Rectal smooth muscle tissue (tissue), 1 donor: ENCODE data around the gene DNMT1.
"Not testable (repeated sequence)": the region's sequence is repeated elsewhere in the genome, so short reads cannot be mapped to it uniquely, and the experiment has no call there.

ENCODE experiments used
- H3K27ac ChIP-seq: one replicate; pipeline ENCODE4 v1.7.0; 2013; ENCODE audit warnings: low read depth, low read length, inconsistent platforms
- H3K27me3 ChIP-seq: one replicate; pipeline ENCODE4 v1.7.0; 2013; ENCODE audit warnings: low read length; ENCODE audit not compliant: control insufficient read depth, insufficient read depth
- H3K36me3 ChIP-seq: one replicate; pipeline ENCODE4 v1.7.0; 2013; ENCODE audit warnings: low read length; ENCODE audit not compliant: control insufficient read depth, insufficient read depth
- H3K4me1 ChIP-seq: one replicate; pipeline ENCODE4 v1.7.0; 2013; ENCODE audit warnings: low read length; ENCODE audit not compliant: control insufficient read depth, insufficient read depth
- H3K4me3 ChIP-seq: one replicate; pipeline ENCODE4 v1.7.0; 2013; ENCODE audit warnings: low read length
- H3K9ac ChIP-seq: one replicate; pipeline ENCODE4 v1.7.0; 2013; ENCODE audit warnings: low read length

DNMT1 gene

DNA sequence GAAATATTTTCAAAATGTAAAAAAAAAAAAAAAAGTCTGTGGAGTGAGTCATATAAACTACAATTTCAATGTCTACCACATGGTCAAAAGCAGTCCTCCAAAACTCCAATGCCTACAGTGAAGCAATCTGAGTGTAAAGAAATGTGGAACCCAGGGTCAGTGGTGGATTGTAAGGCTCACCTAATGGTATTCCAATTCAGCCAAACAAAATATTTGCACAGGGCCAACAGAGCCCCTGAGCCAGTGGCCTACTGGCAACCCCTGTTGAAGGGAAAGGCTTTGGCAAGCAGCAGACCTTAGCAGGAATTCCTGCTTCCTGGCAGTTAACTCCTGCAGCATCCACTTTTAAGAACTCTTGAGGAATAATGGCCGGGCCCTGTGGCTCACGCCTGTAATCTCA is 3.4 kb downstream of the DNMT1 start:
- peaks cover 4% of the 10 kb centered on the region for H3K4me1 ChIP-seq
- no peak overlapping the region for H3K27ac ChIP-seq
- no peaks in the 10 kb centered on the region for H3K27me3 ChIP-seq
- H3K4me3 ChIP-seq, result no peak overlapping the region
- H3K36me3 ChIP-seq, result no peaks in the 10 kb centered on the region
- no peak overlapping the region for H3K9ac ChIP-seq

DNA sequence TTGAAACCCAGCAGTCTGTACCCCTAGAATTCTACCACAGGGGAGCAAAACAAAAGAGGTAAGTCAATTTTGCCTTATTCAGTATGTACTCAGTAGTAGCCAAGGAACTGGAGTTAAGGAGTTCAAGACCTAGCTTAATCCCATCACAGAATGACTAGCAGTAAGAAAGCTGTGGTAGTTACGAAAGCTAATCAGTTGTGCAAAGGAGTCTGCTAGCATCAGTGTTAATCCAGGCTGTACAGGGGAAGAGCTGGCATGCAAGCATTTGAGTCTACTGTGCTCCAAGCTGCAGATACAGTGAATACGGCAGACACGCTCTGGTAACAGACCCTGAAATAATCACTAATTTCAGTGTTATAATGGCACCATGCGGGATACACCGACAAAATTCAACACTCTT is 4.7 kb downstream of the DNMT1 start:
- H3K27me3 ChIP-seq, result no peaks in the 10 kb centered on the region
- H3K27ac ChIP-seq, result no peak overlapping the region
- H3K36me3 ChIP-seq, result peaks cover 3% of the 10 kb centered on the region
- no peak overlapping the region for H3K9ac ChIP-seq
- H3K4me3 ChIP-seq, result no peak overlapping the region
- peaks cover 4% of the 10 kb centered on the region for H3K4me1 ChIP-seq

DNA sequence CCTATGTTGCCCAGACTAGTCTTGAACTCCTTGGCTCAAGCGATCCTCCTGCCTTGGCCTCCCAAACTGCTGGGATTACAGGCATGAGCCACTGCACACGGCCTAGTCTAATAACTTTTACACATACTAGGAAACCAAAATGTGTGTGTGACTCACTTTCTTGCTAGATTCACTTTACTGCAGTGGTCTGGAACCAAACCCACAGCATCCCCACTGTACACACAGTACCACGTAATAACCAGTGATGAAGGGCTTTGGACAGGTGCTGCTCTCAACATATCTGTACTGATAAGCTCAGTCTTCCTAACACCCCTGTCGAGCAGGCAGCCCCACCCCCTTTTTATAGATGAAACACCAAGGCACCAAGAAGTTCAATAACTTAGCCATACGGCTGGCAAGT is 5.1 kb downstream of the DNMT1 start:
- Histone ChIP-seq H3K4me3 (no peak overlapping the region), H3K27ac (no peak overlapping the region), H3K9ac (no peak overlapping the region), H3K27me3 (no peaks in the 10 kb centered on the region), H3K36me3 (peaks cover 3% of the 10 kb centered on the region), H3K4me1 (peaks cover 4% of the 10 kb centered on the region)

DNA sequence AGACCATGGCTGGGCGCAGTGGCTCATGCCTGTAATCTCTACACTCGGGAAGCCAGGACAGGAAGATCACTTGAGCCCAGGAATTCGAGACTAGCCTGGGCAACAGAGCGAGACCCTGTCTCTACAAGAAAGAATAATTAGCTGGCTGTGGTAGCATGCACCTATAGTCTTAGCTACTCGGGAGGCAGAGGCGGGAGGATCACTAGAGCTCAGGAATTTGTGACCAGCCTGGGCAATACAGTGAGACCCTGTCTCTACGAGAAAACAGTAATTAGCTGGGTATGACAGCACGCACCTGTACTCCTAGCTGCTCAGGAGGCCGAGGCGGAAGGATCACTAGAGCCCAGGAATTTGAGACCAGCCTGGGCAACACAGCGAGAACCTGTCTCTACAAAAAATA is 7.4 kb downstream of the DNMT1 start:
- H3K27ac ChIP-seq, result no peak overlapping the region
- H3K27me3 ChIP-seq, result no peaks in the 10 kb centered on the region
- H3K9ac ChIP-seq, result no peak overlapping the region
- no peaks in the 10 kb centered on the region for H3K4me1 ChIP-seq
- no peak overlapping the region for H3K4me3 ChIP-seq
- H3K36me3 ChIP-seq, result peaks cover 3% of the 10 kb centered on the region

DNA sequence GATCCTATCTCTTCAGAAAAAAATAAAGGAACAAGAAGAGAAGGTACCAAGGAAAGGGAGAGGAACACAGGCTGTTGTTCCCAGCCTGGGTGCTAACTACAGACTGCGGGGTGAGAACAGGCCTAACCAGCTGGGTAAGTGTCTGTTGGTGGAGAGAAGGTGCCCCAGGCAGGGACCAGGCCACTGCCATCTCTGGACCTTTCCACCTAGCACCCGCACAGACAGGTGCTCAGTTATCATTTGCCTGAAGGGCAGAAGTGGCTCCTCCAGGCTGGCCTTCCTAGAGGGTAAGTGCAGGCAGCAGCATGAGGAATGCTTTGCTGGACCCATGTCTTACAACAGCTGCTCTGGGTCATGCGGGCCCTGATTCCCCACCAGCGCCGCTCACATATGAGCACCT is 10.1 kb downstream of the DNMT1 start:
- Histone ChIP-seq H3K36me3 (peaks cover 3% of the 10 kb centered on the region), H3K27me3 (no peaks in the 10 kb centered on the region), H3K27ac (no peak overlapping the region)

DNA sequence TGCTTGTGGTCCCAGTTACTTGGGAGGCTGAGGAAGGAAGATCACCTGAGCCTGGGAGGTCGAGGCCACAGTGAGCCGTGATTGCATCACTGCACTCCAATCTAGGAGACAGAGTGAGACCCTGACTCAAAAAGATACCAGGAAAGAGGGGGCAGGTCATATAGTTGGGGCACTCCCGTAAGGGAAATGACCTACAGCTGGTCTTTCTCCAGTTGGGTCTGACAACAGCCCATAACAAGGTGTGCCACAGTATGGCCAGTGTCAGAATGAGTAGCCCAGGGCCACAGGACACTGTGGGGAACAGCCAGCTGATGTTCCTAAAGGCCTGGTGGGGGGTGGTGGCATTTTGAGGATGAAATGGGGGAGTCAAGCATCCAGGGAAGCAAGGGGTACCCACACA is 10.8 kb downstream of the DNMT1 start:
- Histone ChIP-seq H3K36me3 (peaks cover 3% of the 10 kb centered on the region), H3K27me3 (no peaks in the 10 kb centered on the region), H3K4me1 (no peaks in the 10 kb centered on the region), H3K9ac (no peak overlapping the region), H3K4me3 (no peak overlapping the region), H3K27ac (no peak overlapping the region)

More for the DNA sequence above, 10.1 kb downstream of the DNMT1 start:
- Histone ChIP-seq H3K4me1 (no peaks in the 10 kb centered on the region), H3K9ac (no peak overlapping the region), H3K4me3 (no peak overlapping the region)

DNA sequence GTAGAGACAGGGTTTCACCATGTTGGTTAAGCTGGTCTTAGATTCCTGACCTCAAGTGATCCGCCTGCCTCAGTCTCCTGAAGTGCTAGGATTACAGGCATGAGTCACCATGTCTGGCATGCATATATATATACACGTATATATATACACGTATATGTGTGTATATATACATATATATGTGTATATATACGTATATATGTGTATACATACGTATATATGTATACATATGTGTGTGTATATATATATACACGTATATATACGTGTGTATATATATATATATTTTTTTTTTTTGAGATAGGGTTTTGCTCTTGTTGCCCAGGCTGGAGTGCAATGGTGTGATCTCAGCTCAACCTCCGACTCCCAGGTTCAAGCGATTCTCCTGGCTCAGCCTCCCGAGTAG is 11.9 kb downstream of the DNMT1 start:
- no peak overlapping the region for H3K9ac ChIP-seq
- peaks cover 3% of the 10 kb centered on the region for H3K36me3 ChIP-seq
- no peak overlapping the region for H3K4me3 ChIP-seq
- no peaks in the 10 kb centered on the region for H3K4me1 ChIP-seq
- H3K27ac ChIP-seq, result no peak overlapping the region
- no peaks in the 10 kb centered on the region for H3K27me3 ChIP-seq

DNA sequence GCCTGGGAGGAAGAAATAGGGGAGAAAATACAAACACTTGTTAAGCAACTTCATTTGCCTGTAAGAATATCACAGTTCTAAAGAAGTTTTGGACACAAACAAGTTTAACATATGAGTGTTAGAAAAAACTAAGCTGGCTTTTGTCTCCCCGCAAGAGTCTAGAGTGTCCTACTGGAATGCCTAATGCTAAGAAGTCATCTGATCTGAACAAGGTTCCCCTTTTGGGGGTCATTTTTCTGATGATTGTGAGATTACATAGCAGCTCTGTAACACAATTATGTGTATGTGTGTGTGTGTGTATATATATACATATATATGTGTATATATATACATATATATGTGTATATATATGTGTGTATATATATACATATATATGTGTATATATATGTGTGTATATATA is 12.7 kb downstream of the DNMT1 start:
- Histone ChIP-seq H3K4me1 (no peaks in the 10 kb centered on the region), H3K27ac (no peak overlapping the region), H3K4me3 (no peak overlapping the region), H3K9ac (no peak overlapping the region), H3K36me3 (peaks cover 3% of the 10 kb centered on the region), H3K27me3 (no peaks in the 10 kb centered on the region)

DNA sequence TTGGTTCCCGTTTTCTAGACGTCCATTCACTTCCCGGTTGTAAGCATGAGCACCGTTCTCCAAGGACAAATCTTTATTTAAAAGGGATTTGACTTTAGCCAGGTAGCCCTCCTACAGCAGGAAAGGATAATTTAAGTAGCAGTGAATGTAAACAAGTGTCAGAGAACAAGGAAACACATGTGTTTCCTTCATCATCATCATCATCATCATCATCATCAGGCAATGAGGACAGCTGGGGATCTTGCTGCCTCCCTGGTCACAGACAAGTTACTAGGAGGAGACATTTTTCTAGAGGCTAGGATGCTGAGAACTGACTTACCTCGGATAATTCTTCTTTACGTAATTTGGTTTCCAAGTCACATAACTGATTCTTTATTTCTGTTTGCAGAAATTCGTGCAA is 14.3 kb downstream of the DNMT1 start:
- no peaks in the 10 kb centered on the region for H3K36me3 ChIP-seq
- no peaks in the 10 kb centered on the region for H3K27me3 ChIP-seq
- H3K27ac ChIP-seq, result no peak overlapping the region
- H3K9ac ChIP-seq, result no peak overlapping the region
- no peaks in the 10 kb centered on the region for H3K4me1 ChIP-seq
- H3K4me3 ChIP-seq, result no peak overlapping the region

DNA sequence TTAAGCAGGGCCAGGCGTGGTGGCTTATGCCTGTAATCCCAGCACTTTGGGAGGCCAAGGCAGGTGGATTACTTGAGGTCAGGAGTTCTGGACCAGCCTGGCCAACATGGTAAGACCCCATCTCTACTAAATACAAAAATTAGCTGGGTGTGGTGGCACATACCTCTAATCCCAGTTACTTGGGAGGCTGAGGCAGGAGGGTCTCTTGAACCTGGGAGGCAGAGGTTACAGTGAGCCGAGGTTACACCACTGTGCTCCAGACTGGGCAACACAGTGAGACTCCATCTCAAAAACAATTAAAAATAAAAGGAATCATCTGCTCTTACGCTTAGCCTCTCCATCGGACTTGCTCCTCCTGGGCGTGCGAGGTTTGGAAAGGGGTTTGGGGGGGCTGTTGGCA is 14.7 kb downstream of the DNMT1 start:
- H3K4me3 ChIP-seq, H3K4me1 ChIP-seq, H3K27me3 ChIP-seq, H3K36me3 ChIP-seq, H3K27ac ChIP-seq, H3K9ac ChIP-seq: not testable (repeated sequence)

DNA sequence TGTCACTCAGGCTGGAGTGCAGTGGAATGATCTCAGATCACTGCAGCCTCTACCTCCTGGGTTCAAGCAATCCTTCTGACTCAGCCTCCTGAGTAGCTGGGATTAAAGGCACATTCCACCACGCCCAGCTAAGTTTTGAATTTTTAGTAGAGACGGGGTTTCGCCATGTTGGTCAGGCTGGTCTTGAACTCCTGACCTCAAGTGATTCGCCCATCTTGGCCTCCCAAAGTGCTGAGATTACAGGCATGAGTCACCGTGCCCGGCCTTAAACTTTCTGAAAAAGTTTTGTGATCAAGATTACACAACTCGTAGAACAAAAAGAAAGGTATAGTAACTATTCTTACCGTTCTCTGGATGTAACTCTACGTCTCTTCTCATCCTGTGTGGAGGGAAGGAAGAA is 21.2 kb downstream of the DNMT1 start:
- Histone ChIP-seq H3K9ac (no peak overlapping the region), H3K4me3 (no peak overlapping the region), H3K27ac (no peak overlapping the region), H3K4me1 (no peaks in the 10 kb centered on the region), H3K36me3 (peaks cover 10% of the 10 kb centered on the region), H3K27me3 (no peaks in the 10 kb centered on the region)

DNA sequence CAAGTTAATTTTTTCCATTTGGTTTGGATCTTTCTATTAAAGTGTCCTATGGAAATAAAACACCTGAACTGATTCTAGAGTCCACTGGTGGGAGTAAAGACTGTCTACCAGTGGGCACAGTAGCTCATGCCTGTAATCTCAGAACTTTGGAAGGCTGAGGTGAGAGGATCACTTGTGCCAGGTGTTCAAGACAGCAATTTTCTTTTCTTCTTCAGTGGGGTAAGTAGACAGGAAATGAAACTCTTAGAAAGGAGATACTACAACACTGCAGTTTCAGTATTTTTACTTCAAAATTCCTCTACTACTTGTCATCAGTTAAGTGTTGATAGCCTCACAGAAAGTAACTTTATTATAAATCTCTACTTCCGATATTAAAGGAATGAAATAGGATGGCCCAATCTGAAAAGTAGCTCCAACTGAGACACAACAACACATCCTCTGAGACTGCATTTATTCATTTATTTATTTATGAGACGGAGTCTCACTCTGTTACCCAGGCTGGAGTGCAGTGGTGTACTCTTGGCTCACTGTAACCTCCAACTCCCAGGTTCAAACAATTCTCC is 26.3 kb downstream of the DNMT1 start:
- peaks cover 20% of the 10 kb centered on the region for H3K36me3 ChIP-seq
- no peaks in the 10 kb centered on the region for H3K4me1 ChIP-seq

DNA sequence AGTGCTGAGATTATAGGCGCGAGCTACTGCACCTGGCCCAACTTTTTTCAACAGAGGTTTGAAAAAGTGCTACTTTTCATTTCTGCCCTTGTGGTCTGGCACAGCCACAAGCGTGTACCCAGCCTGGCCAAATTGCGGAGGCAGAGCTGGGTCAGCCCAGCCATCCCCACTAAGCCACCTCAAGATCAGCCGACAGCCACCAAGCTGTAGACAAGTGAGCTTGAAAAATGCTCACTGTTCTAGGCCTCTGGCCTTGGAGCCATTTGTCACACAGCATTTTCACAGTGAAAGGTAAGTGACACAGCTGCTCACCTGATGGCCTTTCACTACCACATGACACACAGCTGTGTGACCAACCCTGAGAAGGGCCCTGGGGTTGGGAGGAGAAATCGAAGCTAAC is 27.3 kb downstream of the DNMT1 start:
- Histone ChIP-seq H3K27me3 (no peaks in the 10 kb centered on the region), H3K9ac (no peak overlapping the region), H3K27ac (no peak overlapping the region), H3K36me3 (peaks cover 19% of the 10 kb centered on the region), H3K4me1 (no peaks in the 10 kb centered on the region), H3K4me3 (no peak overlapping the region)

More for the DNA sequence above, 26.3 kb downstream of the DNMT1 start:
- no peak overlapping the region for H3K4me3 ChIP-seq
- H3K9ac ChIP-seq, result no peak overlapping the region
- H3K27ac ChIP-seq, result no peak overlapping the region
- H3K27me3 ChIP-seq, result no peaks in the 10 kb centered on the region
